NCI-H345 (cell line): Measurements from ENCODE around the gene MMP25.

Source experiments
- DNase-seq: peaks from one replicate; lab custom pipeline; 2025; lab: John Stamatoyannopoulos, UW

Gene MMP25

DNA sequence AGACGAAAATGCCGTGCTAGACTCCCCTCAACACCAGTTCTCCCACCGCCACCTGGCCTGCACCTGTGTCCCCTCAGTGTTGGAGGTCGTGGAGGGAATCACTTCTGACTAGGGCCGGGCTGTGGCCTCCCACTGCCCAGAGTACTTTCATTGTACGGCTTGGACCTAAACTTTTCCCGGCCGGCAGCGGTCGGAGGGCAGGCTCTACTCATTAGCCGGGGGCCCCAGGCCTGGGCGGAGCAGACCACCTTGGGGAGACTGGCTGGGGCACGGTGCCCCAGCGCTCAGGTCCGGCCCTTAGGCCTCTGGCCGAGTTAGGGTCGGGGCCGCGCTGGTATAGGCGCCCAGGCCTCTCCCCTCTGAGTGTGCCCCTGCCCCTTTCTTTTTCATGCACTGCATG lies 29.0 kb upstream of the MMP25 start:
- DNase-seq = no peak

- DNase-seq = peak; percentile 11
These were observed 28.4 kb upstream of the MMP25 start, which contains the start of gene CLDN6 for GRCh38 chr16:3017794-3018506. CLDN6 (minus strand) TSS chr16:3018183; CDS start chr16:3016021, 2,162 bp downstream.

GRCh38 chr16:3019594-3020246 lies 26.6 kb upstream of the MMP25 start:
- no peak for DNase-seq

- peak; percentile 83 for DNase-seq
These were observed 26.1 kb upstream of the MMP25 start, which contains the start of gene TNFRSF12A for GRCh38 chr16:3020247-3020603. TNFRSF12A (plus strand) TSS chr16:3020368; CDS start chr16:3020398, 30 bp downstream.

DNA sequence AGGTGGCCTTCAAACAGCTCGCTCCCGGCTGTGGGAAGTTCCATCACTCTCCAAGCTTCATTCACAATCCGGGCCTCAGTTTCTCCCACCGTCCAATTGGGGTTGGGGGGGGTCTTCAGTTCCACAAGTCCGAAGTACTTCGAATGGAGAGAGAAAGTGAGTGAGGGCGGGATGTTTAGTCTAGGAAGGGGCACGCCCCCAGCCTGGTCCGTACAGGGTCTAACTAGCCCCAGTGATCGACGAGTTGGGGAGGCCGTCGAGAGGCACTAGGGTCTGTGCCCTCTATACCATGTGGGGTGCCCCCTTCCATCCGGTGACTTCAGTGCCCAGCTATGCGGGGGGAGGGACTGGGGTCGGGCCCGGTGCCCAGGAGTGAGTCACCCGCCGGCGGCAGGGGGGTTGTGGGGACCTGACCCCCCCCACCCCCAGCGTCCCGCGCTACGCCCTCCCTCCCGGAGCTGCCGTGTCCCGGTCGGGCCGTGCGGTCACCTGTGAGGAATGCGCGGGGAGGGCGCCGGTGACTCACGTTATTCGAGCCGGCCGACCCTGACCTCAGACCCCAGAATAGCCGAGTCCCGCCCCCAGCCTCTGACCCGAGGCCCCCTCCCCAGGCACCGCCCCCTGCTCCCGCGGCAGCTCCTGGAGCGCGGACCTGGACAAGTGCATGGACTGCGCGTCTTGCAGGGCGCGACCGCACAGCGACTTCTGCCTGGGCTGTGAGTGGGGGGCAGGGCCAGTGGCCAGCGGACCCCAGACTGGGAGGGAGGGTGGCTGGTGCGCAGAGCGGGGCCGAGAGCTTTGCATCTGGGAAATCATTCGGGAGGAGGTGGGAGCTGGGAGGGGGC lies 25.5 kb upstream of the MMP25 start:
- DNase-seq = peak; percentile 68

DNA sequence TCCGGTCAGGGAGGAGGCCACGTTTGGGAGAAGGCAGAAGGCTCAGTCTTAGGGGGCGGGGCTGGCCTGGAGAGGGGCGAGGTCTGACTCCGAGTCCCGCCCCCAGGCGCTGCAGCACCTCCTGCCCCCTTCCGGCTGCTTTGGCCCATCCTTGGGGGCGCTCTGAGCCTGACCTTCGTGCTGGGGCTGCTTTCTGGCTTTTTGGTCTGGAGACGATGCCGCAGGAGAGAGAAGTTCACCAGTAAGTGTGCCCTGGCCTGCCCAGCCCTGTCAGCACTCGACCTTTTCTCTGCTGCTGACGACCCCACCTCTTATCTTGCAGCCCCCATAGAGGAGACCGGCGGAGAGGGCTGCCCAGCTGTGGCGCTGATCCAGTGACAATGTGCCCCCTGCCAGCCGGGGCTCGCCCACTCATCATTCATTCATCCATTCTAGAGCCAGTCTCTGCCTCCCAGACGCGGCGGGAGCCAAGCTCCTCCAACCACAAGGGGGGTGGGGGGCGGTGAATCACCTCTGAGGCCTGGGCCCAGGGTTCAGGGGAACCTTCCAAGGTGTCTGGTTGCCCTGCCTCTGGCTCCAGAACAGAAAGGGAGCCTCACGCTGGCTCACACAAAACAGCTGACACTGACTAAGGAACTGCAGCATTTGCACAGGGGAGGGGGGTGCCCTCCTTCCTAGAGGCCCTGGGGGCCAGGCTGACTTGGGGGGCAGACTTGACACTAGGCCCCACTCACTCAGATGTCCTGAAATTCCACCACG lies 24.7 kb upstream of the MMP25 start:
- DNase-seq = peak; percentile 70

GRCh38 chr16:3022208-3022683 lies 24.1 kb upstream of the MMP25 start:
- peak; percentile 40 for DNase-seq

- peak; percentile 43 for DNase-seq
These were observed 23.5 kb upstream of the MMP25 start for GRCh38 chr16:3022684-3023414.

GRCh38 chr16:3023415-3023668 lies 23.0 kb upstream of the MMP25 start:
- DNase-seq = peak; percentile 59

- peak; percentile 99 for DNase-seq
These were observed 22.5 kb upstream of the MMP25 start, which contains the start of the genes HCFC1R1 and THOC6 for GRCh38 chr16:3023669-3024478. HCFC1R1 (minus strand) TSS chr16:3023942; CDS start chr16:3023941, 1 bp downstream. THOC6 (plus strand) TSS chr16:3024035; CDS start chr16:3024327, 292 bp downstream.

DNA sequence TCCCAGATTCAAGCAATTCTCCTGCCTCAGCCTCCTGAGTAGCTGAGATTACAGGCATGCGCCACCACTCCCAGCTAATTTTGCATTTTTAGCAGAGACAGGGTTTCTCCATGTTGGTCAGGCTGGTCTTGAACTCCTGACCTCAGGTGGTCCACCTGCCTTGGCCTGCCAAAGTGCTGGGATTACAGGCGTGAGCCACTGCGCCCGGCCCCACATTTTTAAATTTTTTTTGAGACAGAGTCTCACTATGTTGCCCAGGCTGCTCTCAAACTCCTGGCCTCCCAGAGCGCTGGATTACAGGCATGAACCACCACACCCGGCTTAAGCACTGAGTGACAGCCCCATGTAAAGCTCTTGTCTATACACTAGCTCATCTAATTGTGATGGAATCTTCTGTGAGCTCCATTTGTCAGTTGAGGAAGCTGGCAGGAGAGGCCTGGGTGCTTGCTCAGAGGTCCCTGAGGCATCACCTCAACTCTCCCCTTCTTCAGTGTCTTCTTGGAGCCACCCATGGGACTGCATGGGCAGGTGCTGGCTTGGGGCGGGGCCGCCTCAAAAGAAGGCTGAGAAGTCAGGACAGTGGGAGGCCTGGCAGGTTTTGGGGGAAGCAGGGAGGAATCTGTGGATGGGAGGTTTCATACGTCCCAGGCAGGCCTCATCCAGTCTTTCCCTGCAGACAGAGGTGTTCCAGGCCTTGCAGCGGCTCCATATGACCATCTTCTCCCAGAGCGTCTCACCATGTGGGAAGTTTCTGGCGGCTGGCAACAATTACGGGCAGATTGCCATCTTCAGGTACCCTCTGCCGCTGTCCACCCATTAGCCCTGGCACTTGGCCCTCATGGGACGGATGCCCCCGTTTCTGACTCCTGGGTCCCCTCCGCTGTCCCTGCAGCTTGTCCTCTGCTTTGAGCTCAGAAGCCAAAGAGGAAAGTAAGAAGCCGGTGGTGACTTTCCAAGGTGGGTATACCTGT lies 21.0 kb upstream of the MMP25 start:
- DNase-seq = no peak

DNA sequence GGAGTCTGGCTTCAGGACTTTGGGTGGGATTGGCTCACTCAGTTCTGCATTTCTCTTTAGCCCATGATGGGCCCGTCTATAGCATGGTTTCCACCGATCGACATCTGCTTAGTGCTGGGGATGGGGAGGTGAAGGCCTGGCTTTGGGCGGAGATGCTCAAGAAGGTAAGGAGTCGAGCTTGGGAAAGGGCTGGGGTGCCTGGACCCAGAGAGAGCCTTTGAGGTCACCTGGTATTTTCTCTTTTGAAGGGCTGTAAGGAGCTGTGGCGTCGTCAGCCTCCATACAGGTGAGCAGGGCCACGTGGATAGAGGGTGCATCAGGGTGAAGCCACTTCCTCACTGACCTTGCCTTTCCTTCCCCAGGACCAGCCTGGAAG lies 20.4 kb upstream of the MMP25 start:
- DNase-seq = no peak

DNA sequence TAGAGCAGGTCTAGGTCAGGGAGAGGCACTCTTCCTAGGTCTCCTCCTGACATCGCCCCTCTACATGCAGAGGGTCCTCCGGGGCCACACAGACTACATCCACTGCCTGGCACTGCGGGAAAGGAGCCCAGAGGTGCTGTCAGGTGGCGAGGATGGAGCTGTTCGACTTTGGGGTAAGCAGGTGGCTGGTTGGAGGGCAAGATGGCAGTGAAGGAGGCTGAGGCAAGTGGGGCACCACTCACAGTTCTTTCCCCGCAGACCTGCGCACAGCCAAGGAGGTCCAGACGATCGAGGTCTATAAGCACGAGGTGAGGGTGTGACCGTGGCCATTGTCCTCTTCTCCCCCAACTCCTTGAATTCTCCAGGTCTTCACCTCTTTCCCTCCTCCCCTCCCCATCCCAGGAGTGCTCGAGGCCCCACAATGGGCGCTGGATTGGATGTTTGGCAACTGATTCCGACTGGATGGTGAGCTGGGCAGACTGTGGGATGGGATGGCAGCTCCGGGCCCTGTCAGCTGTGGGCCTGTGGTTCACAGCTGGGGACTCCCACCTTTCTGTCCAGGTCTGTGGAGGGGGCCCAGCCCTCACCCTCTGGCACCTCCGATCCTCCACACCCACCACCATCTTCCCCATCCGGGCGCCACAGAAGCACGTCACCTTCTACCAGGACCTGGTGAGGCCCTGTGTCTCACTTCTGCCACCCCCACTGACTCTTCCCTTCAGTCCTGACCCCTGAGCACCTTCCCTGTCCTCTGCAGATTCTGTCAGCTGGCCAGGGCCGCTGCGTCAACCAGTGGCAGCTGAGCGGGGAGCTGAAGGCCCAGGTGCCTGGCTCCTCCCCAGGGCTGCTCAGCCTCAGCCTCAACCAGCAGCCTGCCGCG lies 19.5 kb upstream of the MMP25 start:
- DNase-seq = no peak

DNA sequence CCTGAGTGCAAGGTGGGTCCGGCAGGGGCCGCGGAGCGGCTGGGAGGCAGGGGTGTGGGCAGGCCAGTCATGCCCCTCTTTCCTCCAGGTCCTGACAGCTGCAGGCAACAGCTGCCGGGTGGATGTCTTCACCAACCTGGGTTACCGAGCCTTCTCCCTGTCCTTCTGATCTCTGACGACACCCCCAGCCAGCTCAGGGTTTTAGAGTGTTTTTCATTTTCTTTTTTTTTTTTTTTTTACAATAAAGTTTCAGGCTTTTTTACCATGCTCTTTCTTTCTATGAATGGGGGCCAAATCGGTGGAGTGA lies 18.9 kb upstream of the MMP25 start:
- DNase-seq = no peak

GRCh38 chr16:3027983-3028715 lies 18.2 kb upstream of the MMP25 start:
- DNase-seq = peak; percentile 93

- DNase-seq = peak; percentile 28
These were observed 17.5 kb upstream of the MMP25 start for GRCh38 chr16:3028716-3029319.
